GM21528 (cell line): Measurements from ENCODE around the gene ACKR1.

Experiments
- ATAC-seq: cut with Tn5 transposase; IDR thresholded peaks from one replicate; pipeline ENCODE4 v1.9.1; 2021; ENCODE audit warnings: mild to moderate bottlenecking, moderate library complexity; ENCODE audit not compliant: unreplicated experiment, low FRiP score

The ACKR1 gene

GRCh38 chr1:159218649-159219636 lies 14.3 kb downstream of the ACKR1 start:
- ATAC-seq, result no peak

GRCh38 chr1:159222075-159222865 lies 17.6 kb downstream of the ACKR1 start:
- ATAC-seq, result no peak

- no peak for ATAC-seq
Observed at GRCh38 chr1:159223004-159223403, 18.3 kb downstream of the ACKR1 start.

- no peak for ATAC-seq
Observed at GRCh38 chr1:159228554-159228953, 23.9 kb downstream of the ACKR1 start.

GRCh38 chr1:159229260-159229885 lies 24.7 kb downstream of the ACKR1 start:
- ATAC-seq, result no peak

GRCh38 chr1:159229896-159230295 lies 25.2 kb downstream of the ACKR1 start:
- ATAC-seq, result no peak

- ATAC-seq, result peak; percentile 92
Observed at GRCh38 chr1:159239551-159240220, 35.0 kb downstream of the ACKR1 start.

- ATAC-seq, result no peak
Observed at GRCh38 chr1:159247266-159247665, 42.6 kb downstream of the ACKR1 start.

GRCh38 chr1:159248311-159248710 lies 43.6 kb downstream of the ACKR1 start:
- ATAC-seq, result no peak

- ATAC-seq, result no peak
Observed at GRCh38 chr1:159250638-159251216, 46.1 kb downstream of the ACKR1 start.
